Purkinje cell (primary cell): Measurements from ENCODE around the gene ARPC5L. TPM values are rescaled to one million over a fixed set of nuclear protein-coding genes. Genes with fewer than 3 reads are reported as not detected.

ENCODE experiments used
- polyA plus RNA-seq: library from polyadenylated mRNA; unstranded; fragments of >200 nt; fragmentation: Nextera tagmentation; gene quantifications from 2 replicates; pipeline ENCODE4 v1.2.1, GENCODE V29; 2014

ARPC5L gene
- 120 and 166 TPM in 2 replicates for polyA plus RNA-seq

GRCh38 chr9:124861342-124862229 is at the start of gene ARPC5L, which contains the start of gene RPL35:
ARPC5L (plus strand) TSS chr9:124862130; CDS start chr9:124869291, 7,161 bp downstream.
RPL35 (minus strand) TSS chr9:124861957; CDS start chr9:124861912, 45 bp downstream.

GRCh38 chr9:124852829-124853531 is 8.9 kb upstream of the ARPC5L start, which contains the start of gene WDR38:
WDR38 (plus strand) TSS chr9:124853460; CDS start chr9:124853532, 72 bp downstream.

Other genes starting within 250 kb of the ARPC5L start
- gene NR6A1, start 90.8 kb upstream of the ARPC5L start, polyA plus RNA-seq: 0.63 and 1.0 TPM in 2 replicates
- 0.13 TPM in 1 of 2 replicates, not detected in the other for gene OLFML2A, start 85.0 kb upstream of the ARPC5L start, polyA plus RNA-seq
- gene WDR38, start 8.7 kb upstream of the ARPC5L start, polyA plus RNA-seq: not detected in 2 replicates
- 817 and 867 TPM in 2 replicates for gene RPL35, start 173 bp upstream of the ARPC5L start, polyA plus RNA-seq
- gene GOLGA1, start 79.0 kb downstream of the ARPC5L start, polyA plus RNA-seq: 7.8 and 10.1 TPM in 2 replicates